H54 (cell line): Measurements from ENCODE around the gene ATG10.
"Not testable (repeated sequence)": the region's sequence is repeated elsewhere in the genome, so short reads cannot be mapped to it uniquely, and the experiment has no call there.

Source experiments
- DNase-seq: peaks from one replicate; pipeline ENCODE4 v3.0.0; 2011; ENCODE audit warnings: low spot score, mixed read lengths; ENCODE audit not compliant: insufficient read length
- FAIRE-seq: peaks from 3 replicates; lab custom pipeline; 2011; peaks lifted over from hg19 to GRCh38; lab: Jason Lieb, UNC
- POLR2A ChIP-seq: IDR thresholded peaks from 2 replicates; pipeline ENCODE4 v1.6.1; 2011; ENCODE audit warnings: low read depth, mild to moderate bottlenecking, low read length

The ATG10 gene

DNA sequence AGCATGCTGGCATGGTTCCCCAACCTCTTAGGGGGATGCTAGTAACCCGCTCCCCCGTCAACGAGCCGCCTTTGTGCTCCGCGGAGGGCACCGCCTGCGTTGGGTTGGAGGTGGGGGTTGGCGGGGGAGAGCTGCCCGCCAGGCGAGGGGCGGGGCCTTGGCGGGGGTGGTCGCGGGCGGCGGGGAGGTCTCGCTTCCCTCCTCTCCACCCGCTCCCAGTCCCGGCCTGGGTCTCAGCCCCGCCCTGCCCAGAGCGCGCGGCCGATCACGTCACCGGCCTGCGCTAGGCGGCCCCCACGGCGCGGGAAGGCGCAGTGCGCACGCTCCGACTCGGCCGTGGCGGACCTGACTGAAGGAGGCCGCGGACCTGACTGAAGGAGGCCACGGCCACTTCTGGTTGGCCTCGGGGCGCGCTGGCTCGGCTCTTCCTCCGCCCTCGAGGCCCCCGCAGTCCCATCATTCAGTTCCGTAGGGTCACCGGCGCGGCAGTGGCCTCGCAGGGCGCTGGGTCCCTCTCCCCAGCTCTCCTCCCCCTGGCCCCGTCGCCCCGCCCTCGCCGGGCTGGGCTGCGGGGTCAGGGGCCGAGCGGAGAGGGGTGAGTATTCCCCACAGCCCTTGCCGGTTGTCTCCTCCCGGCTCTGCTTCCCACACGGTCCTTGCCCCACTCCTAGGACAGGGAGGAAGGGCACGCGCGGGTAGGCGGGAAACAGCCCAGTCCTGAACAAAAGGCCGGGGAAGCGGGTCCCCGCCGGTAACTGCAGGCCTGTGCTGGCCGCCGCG lies at the start of gene ATG10:
Gene ATG10 (plus strand): TSS at position 312 of the 780 bp plus-strand sequence. CDS start 15,548 bp downstream, outside the sequence.
- FAIRE-seq = peak; percentile 88
- TF ChIP-seq POLR2A = peak; percentile 79
- peak; percentile 92 for DNase-seq

DNA sequence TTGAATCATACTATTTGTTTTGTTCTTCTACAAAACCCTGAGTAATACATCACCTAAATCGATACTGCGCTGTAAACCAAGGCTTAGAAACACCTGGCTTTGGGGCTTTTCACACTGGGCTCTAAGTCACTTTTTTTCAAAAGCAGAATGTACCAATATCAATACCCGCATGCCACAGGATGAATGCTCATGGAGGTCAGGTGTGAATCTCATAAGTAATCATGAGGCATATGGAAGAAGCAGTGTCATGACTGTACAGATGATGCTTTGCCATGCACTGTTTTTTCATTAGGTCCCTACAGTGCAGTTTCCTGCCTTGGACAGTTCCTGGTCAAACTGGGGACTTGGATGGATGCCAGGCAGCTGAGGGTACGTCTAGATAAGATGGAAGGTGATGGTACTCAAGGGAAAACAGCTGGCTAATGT lies 49.0 kb upstream of the ATG10 start:
- no peak for TF ChIP-seq POLR2A
- DNase-seq (no peak), FAIRE-seq (no peak)

DNA sequence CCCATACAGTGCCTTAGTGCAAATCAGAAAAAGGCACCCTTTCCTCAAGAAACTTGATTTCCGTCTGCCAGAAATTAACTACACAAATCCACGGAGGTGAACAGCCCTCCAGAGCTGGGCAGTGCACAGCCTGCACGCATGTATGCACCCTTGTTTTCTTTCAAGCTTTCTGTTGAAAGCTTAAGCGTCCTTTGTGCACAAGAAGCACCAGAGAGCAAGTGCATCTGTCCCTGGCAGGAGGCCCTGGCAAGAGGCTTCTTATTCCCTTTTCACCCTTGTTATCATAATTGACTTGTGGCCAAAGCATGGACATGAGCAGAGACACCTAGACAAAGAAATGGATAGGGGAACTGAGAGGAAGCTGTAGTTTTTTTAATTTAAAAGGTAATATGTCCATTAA lies 47.4 kb upstream of the ATG10 start:
- TF ChIP-seq POLR2A = no peak
- FAIRE-seq (no peak), DNase-seq (no peak)

DNA sequence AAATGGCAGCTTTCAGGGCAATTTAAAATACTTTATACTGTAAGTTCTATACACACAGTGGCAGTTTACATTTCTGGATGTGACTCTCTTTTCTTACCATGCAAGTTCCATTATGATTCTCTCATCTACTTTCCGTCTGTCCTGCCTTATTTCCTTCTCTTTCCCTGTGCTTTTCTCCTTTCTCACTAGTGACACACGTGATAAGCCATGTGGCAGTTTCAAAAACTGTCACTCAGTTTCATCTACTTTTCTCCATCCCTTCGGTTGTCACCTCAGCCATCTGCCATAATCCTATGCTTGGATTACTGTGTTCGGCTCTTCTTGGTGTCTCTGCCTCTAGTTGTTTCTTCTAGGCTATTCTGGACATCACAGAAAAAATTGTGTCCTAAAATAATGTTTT lies 46.8 kb upstream of the ATG10 start:
- no peak for DNase-seq

DNA sequence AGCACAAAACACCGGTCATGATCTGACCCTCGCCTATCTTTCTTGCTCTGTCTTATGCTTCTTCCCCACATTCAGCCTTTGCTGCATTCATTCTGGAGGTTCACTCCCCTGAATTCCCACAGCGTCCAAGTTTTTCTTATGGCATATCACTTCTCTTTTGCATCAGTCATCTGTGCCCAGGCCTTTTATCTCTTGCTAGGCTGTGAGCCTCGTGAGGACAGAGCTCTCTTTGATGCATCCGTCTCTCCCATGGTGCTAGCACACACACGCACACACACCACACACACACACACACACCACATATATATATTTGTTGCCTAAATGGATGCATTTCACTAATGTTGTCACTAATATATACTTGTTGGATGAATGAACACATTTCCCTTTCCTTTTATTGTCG lies 45.8 kb upstream of the ATG10 start:
- FAIRE-seq (no peak), DNase-seq (no peak)
- TF ChIP-seq POLR2A = no peak

More for the DNA sequence above, 46.8 kb upstream of the ATG10 start:
- TF ChIP-seq POLR2A = no peak
- no peak for FAIRE-seq

DNA sequence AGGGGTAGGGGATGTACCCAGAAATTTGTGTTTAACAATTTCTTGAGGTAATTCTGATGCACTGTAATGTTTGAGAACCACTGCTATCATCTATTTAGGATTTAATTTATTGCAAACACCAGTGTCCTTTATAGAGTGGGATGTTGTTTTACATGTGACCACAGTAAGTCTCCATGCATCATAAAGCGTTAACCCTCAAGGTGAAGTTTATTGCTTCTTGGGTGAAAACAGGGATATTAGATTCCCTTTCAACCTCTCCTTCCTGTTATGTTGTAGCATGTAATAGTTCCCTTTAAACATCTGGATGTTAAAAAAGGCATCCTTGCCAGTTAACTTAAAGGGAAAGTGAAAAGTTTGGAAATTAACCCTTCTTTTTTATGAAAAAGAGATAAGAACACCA lies 35.8 kb upstream of the ATG10 start:
- no peak for DNase-seq
- no peak for TF ChIP-seq POLR2A
- no peak for FAIRE-seq

DNA sequence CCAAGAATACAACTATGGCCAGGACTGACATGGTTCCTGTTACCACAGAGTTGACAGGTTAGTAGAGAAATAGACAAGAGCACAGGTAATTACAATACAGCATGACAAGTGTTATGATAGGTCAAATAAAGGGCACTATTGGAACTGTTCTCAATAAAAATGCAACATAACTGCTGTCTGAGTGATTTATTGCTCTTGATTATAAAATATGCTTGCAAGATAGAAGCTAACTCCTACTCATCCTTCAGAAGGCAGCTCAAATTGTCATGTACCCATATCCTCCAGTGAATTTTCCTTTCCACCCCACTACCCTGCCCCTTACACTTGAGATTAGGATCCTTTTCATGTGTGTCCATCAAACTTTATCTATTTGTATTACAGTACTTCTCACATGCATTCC lies 35.1 kb upstream of the ATG10 start:
- FAIRE-seq (no peak), DNase-seq (no peak)
- TF ChIP-seq POLR2A = no peak

DNA sequence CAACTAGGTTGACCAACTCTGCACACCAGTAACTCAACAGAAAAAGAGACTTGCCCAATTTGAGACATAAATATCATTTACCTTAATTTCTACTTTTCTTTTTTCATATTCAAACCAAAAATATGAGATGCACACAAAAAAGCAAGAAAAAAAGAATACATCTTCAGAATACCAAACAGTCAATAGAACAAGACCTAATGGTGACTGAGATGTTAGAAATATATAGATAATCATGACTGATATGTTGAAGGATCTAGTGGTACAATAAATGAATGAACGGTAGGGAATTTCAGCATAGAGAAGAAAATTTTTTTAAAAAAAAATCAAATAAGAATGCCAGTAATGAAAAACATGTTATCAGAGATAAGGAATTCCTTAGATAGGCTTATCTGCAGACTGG lies 29.1 kb upstream of the ATG10 start:
- TF ChIP-seq POLR2A = no peak
- no peak for FAIRE-seq
- DNase-seq = no peak

DNA sequence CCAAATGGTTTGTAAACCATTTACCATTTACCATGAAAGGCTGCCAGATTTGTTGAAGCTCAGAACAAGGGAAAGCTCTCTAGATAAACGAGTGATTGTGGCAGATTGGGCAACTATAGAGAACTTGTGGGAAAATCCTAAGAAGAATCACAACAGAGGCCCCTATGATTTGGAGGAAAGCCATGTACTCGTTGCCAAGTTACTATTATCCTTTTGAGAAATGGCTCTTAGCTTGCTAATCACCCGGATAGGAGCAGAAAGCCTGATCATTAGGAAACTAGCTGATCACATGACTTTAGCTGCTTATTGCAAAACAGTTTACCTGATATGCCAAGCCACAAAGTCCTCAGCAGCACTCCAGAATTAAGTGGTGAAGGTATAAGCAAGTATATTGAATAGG lies 23.5 kb upstream of the ATG10 start:
- DNase-seq = no peak
- no peak for FAIRE-seq
- no peak for TF ChIP-seq POLR2A

DNA sequence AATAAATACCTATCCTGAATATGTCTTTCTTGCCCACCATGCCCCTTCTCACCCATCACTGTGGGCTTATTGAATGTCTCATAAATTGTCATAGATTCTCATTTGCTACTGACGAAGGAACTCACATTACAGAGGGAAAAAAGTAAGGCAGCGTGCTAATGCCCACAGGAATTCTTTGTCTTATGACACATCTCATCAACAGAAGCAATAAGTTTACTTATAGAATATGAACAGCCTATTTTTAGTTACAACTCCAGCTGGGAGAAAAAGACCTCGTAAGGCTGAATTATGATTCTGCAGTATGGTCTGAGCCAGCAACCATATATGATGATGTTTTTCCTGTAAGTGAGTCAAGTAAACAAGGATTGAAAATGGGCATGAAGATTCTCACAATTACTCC lies 22.4 kb upstream of the ATG10 start:
- DNase-seq (no peak), FAIRE-seq (no peak)
- TF ChIP-seq POLR2A = no peak

DNA sequence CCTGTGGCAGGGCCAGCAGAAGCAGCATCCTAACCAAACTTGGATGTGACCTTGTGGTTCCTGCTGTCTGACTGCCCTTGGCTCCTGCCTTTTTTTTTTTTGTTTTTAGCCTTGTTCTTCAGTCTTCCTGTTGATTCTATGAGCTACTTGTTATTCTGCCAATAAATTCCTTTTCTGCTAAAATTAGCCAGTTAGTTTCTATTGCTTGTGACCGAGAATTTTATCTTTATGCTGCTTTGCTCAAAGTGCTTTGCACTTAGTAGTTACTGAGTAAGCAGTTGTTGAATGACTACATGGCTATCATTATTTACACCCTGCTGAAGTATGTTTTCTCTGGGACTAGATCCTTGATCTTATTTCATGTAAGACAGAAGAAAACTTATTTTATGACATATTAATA lies 20.8 kb upstream of the ATG10 start:
- no peak for DNase-seq
- FAIRE-seq = no peak
- no peak for TF ChIP-seq POLR2A

DNA sequence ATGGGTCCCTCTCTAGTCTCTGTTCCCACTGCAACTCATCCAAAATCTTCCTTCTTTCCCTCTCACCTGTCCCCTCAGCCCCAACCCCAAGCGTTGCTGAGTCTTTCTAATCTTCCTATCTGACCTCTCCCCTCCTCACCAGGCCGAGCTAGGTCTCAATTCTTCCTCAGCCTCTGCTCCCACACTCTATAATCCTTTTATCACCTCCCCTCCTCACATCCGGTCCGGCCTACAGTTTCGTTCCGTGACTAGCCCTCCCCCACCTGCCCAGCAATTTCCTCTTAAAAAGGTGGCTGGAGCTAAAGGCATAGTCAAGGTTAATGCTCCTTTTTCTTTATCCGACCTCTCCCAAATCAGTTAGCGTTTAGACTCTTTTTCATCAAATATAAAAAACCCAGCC lies 17.0 kb upstream of the ATG10 start:
- DNase-seq, FAIRE-seq: not testable (repeated sequence)

DNA sequence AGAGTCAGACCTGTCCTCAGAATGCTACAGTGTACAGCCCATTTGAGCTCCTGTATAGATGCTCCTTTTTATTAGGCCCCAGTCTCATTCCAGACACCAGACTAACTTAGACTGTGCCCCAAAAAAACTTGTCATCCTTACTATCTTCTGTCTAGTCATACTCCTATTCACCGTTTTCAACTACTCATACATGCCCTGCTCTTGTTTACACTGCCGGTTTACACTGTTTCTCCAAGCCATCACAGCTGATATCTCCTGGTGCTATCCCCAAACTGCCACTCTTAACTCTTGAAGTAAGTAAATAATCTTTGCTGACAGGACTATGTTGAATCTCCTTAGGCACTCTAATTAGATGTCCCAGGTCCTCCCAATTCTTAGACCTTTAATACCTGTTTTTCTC lies 13.7 kb upstream of the ATG10 start:
- not testable (repeated sequence) for DNase-seq, FAIRE-seq

DNA sequence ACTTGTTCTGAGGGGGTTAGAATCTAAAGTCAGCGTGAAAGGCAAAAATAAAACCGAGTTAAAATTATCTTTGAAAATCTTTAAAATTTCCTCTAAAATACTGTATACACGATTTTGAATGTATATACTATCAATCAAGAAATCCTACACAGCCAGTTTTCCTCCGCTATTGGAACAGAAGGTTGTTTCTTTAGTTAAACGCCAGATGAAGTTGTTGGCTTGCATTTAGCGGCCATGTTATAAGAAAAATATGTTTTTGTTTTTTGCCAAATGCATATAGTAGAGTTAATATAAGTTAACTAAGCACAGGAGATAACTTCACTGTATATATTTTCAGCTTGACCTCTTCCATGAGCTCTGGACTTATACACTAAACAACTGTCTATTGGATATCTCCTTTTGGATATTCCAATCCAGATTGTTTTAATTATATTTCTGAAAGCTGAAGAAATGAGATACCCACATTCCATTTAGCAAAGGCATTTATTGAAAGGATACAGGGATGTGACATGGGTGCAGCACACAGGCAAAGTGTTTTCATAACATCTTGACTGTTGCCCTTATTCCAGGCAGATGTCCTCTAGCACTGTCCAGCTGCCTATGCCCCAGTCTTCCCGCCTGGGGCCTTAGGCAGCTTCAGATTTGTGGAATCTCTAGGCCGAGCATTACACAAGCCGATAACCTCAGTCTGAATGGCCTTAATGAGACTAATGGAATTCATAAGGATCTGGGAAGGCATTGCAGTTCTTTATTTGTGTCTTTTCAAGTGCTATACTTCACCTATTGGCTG lies 10.0 kb upstream of the ATG10 start:
- TF ChIP-seq POLR2A = no peak
- DNase-seq = no peak
- FAIRE-seq = no peak

DNA sequence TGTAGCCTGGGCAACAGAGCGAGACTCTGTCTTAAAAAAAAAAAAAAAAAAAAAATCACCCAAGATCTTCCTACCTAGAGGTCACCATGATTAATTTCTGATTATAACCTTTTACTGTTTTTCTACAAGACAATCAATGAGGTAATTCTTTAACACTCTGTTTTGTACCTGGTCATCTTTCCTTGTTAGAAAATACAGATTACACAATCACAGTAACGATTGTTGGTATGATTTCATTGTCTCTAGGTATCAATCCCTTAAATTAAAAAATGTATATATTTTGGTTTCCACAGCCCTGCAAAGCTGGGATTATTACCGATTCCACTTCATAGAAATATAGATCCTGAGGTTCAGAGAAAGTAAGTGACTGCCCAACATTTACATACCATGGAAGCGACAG lies 8.3 kb upstream of the ATG10 start:
- TF ChIP-seq POLR2A = no peak
- DNase-seq (no peak), FAIRE-seq (no peak)
